8988T (cell line): ENCODE measurements around the gene SEC14L5.
"Not testable (repeated sequence)": the region's sequence is repeated elsewhere in the genome, so short reads cannot be mapped to it uniquely, and the experiment has no call there.

Source experiments
- DNase-seq: peaks from one replicate; pipeline ENCODE4 v3.0.0; 2011

SEC14L5 gene

GRCh38 chr16:4933433-4933832 lies 24.7 kb upstream of the SEC14L5 start:
- DNase-seq = no peak

- DNase-seq = no peak
Measured at GRCh38 chr16:4933871-4934395, 24.2 kb upstream of the SEC14L5 start.

GRCh38 chr16:4934591-4934990 lies 23.5 kb upstream of the SEC14L5 start:
- DNase-seq = no peak

GRCh38 chr16:4935241-4935855 lies 22.8 kb upstream of the SEC14L5 start:
- DNase-seq = no peak

GRCh38 chr16:4936181-4936990 lies 21.7 kb upstream of the SEC14L5 start:
- peak; percentile 58 for DNase-seq

- DNase-seq = peak; percentile 46
Measured at GRCh38 chr16:4936991-4937781, 20.9 kb upstream of the SEC14L5 start, which contains the start of gene PPL. Gene PPL (minus strand): TSS chr16:4937148. CDS start chr16:4937045, 103 bp downstream.

- no peak for DNase-seq
Measured at GRCh38 chr16:4937782-4938682, 20.1 kb upstream of the SEC14L5 start.

GRCh38 chr16:4938683-4939030 lies 19.5 kb upstream of the SEC14L5 start:
- no peak for DNase-seq

GRCh38 chr16:4940719-4941118 lies 17.4 kb upstream of the SEC14L5 start:
- no peak for DNase-seq

GRCh38 chr16:4942481-4942880 lies 15.6 kb upstream of the SEC14L5 start:
- no peak for DNase-seq

- DNase-seq = peak; percentile 64
Measured at GRCh38 chr16:4944333-4945281, 13.5 kb upstream of the SEC14L5 start.

- DNase-seq = peak; percentile 41
Measured at GRCh38 chr16:4945560-4946502, 12.3 kb upstream of the SEC14L5 start.

- no peak for DNase-seq
Measured at GRCh38 chr16:4946917-4947316, 11.2 kb upstream of the SEC14L5 start.

- no peak for DNase-seq
Measured at GRCh38 chr16:4947722-4948503, 10.2 kb upstream of the SEC14L5 start.

- no peak for DNase-seq
Measured at GRCh38 chr16:4948903-4949766, 9.0 kb upstream of the SEC14L5 start.

GRCh38 chr16:4949986-4950385 lies 8.1 kb upstream of the SEC14L5 start:
- DNase-seq = no peak

GRCh38 chr16:4951583-4951982 lies 6.5 kb upstream of the SEC14L5 start:
- not testable (repeated sequence) for DNase-seq

- no peak for DNase-seq
Measured at GRCh38 chr16:4954714-4955113, 3.4 kb upstream of the SEC14L5 start.
